ENCODE results near the gene SLC1A1. TPM values are rescaled to one million over a fixed set of nuclear protein-coding genes. Genes with fewer than 3 reads are reported as not detected.

Gene SLC1A1
- total RNA-seq, 1 experiment from 2014 or later, result 71.6 TPM

- intact Hi-C loops (cut with micrococcal nuclease; ENCODE audit: unreplicated experiment), result no loop called here
- no peaks in the 10 kb centered on the region for H3K27me3 Mint-ChIP-seq (ENCODE audit: unreplicated experiment)
- no peaks in the 10 kb centered on the region for H3K4me1 Mint-ChIP-seq (ENCODE audit: low read depth, unreplicated experiment)
- no TSS peak for BruUV-seq (replicated peaks)
- no peak overlapping the region for H3K27ac Mint-ChIP-seq (ENCODE audit: unreplicated experiment)
- H3K4me3 Mint-ChIP-seq (ENCODE audit: low read depth, unreplicated experiment), result no peak overlapping the region
- H3K9me3 Mint-ChIP-seq (ENCODE audit: low read depth, unreplicated experiment), result no peaks in the 10 kb centered on the region
- peaks cover 24% of the 10 kb centered on the region for H3K36me3 Mint-ChIP-seq (ENCODE audit: insufficient read depth, unreplicated experiment)
- CTCF ChIA-PET, result no interaction called here
- no peak for TF ChIP-seq CTCF (IDR thresholded peaks at IDR 0.05; ENCODE audit: unreplicated experiment)
- no peak for DNase-seq
Observed at GRCh38 chr9:4583001-4583400, 92.7 kb downstream of the SLC1A1 start.

- Mint-ChIP-seq H3K27ac (ENCODE audit: unreplicated experiment) (no peak overlapping the region), H3K36me3 (ENCODE audit: insufficient read depth, unreplicated experiment) (peaks cover 25% of the 10 kb centered on the region), H3K4me1 (ENCODE audit: low read depth, unreplicated experiment) (no peaks in the 10 kb centered on the region), H3K9me3 (ENCODE audit: low read depth, unreplicated experiment) (no peaks in the 10 kb centered on the region), H3K4me3 (ENCODE audit: low read depth, unreplicated experiment) (no peak overlapping the region), H3K27me3 (ENCODE audit: unreplicated experiment) (no peaks in the 10 kb centered on the region)
- intact Hi-C loops (cut with micrococcal nuclease; ENCODE audit: unreplicated experiment), result no loop called here
- no peak for TF ChIP-seq CTCF (IDR thresholded peaks at IDR 0.05; ENCODE audit: unreplicated experiment)
- BruUV-seq (replicated peaks), result no TSS peak
- CTCF ChIA-PET, result no interaction called here
- DNase-seq, result no peak
Observed at GRCh38 chr9:4584636-4585035, 94.4 kb downstream of the SLC1A1 start.

- TF ChIP-seq CTCF (IDR thresholded peaks at IDR 0.05; ENCODE audit: unreplicated experiment), result no peak
- no peaks in the 10 kb centered on the region for H3K4me1 Mint-ChIP-seq (ENCODE audit: low read depth, unreplicated experiment)
- intact Hi-C loops (cut with micrococcal nuclease; ENCODE audit: unreplicated experiment), result no loop called here
- BruUV-seq (replicated peaks), result no TSS peak
- DNase-seq, result no peak
- H3K4me3 Mint-ChIP-seq (ENCODE audit: low read depth, unreplicated experiment), result no peak overlapping the region
- H3K27ac Mint-ChIP-seq (ENCODE audit: unreplicated experiment), result no peak overlapping the region
- H3K27me3 Mint-ChIP-seq (ENCODE audit: unreplicated experiment), result no peaks in the 10 kb centered on the region
- no peaks in the 10 kb centered on the region for H3K9me3 Mint-ChIP-seq (ENCODE audit: low read depth, unreplicated experiment)
- H3K36me3 Mint-ChIP-seq (ENCODE audit: insufficient read depth, unreplicated experiment), result peaks cover 25% of the 10 kb centered on the region
- CTCF ChIA-PET, result no interaction called here
Observed at GRCh38 chr9:4585135-4585534, 94.9 kb downstream of the SLC1A1 start.

- Mint-ChIP-seq H3K4me3 (ENCODE audit: low read depth, unreplicated experiment) (no peak overlapping the region), H3K4me1 (ENCODE audit: low read depth, unreplicated experiment) (no peaks in the 10 kb centered on the region), H3K27me3 (ENCODE audit: unreplicated experiment) (no peaks in the 10 kb centered on the region), H3K27ac (ENCODE audit: unreplicated experiment) (no peak overlapping the region), H3K36me3 (ENCODE audit: insufficient read depth, unreplicated experiment) (peaks cover 12% of the 10 kb centered on the region), H3K9me3 (ENCODE audit: low read depth, unreplicated experiment) (no peaks in the 10 kb centered on the region)
- BruUV-seq (replicated peaks), result no TSS peak
- CTCF ChIA-PET, result interaction anchor here (0.6 kb wide), 1 partner anchor 89 kb away, joined by 3 read pairs; no protein-coding TSS in a partner anchor
- intact Hi-C loops (cut with micrococcal nuclease; ENCODE audit: unreplicated experiment), result no loop called here
- no peak for DNase-seq
- no peak for TF ChIP-seq CTCF (IDR thresholded peaks at IDR 0.05; ENCODE audit: unreplicated experiment)
Observed at GRCh38 chr9:4588721-4589120, 98.5 kb downstream of the SLC1A1 start.
